Transverse colon (tissue), 4 donors: Measurements from ENCODE around the gene METTL18.
"Not testable (repeated sequence)": the region's sequence is repeated elsewhere in the genome, so short reads cannot be mapped to it uniquely, and the experiment has no call there.

Experiments used
- EP300 ChIP-seq: sonication (generic); formaldehyde crosslinking; IDR thresholded peaks from one replicate; pipeline ENCODE4 v1.6.1; 2017; ENCODE audit warnings: antibody characterized with exemption, low read depth
- POLR2A ChIP-seq: fragments of 450-650 bp; IDR thresholded peaks from one replicate; pipeline ENCODE4 v1.6.1; 2016; ENCODE audit warnings: antibody characterized with exemption, mild to moderate bottlenecking, moderate library complexity
- POLR2AphosphoS5 ChIP-seq, 3 donors: sonication (generic); formaldehyde crosslinking; IDR thresholded peaks; one replicate each; pipeline ENCODE4 v1.6.1; 2016; ENCODE audit warnings: antibody characterized with exemption in 3 of 3
- TF ChIP-seq, protein P1 (sequence below), 5 experiments: fragments of 200-600 bp in 3 of 5; fragments of 450-650 bp in 2 of 5; sonication (generic) in 3 of 5; IDR thresholded peaks; 1 replicate in 2 of 5; 2 replicates in 3 of 5; pipeline ENCODE4 v1.5.1; 2016 to 2017; ENCODE audit warnings: antibody characterized with exemption in 5 of 5, inconsistent platforms in 3 of 5, mild to moderate bottlenecking in 2 of 5, moderate library complexity in 1 of 5

DNA sequence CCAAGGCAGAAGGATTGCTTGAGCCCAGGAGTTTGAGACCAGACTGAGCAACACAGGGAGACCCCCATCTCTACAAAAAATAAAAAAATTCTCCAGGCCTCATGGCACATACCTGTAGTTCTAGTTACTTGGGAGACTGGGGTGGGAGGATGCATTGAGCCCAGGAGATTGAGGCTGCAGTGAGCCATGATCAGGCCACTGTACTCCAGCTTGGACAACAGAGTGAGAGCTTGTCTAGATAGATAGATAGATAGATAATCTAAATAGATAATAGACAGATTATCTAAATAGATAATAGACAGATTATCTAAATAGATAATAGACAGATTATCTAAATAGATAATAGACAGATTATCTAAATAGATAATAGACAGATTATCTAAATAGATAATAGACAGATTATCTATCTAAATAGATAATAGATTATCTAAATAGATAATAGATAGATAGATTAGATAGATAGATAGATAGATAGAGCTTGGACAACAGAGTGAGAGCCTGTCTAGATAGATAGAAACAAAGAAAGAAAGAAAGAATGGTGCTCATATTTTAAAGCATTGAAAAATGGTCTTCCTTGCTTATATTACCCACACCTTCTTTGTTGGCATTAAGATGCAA, 16.8 kb upstream of the METTL18 start:
- TF ChIP-seq, protein P1, sequence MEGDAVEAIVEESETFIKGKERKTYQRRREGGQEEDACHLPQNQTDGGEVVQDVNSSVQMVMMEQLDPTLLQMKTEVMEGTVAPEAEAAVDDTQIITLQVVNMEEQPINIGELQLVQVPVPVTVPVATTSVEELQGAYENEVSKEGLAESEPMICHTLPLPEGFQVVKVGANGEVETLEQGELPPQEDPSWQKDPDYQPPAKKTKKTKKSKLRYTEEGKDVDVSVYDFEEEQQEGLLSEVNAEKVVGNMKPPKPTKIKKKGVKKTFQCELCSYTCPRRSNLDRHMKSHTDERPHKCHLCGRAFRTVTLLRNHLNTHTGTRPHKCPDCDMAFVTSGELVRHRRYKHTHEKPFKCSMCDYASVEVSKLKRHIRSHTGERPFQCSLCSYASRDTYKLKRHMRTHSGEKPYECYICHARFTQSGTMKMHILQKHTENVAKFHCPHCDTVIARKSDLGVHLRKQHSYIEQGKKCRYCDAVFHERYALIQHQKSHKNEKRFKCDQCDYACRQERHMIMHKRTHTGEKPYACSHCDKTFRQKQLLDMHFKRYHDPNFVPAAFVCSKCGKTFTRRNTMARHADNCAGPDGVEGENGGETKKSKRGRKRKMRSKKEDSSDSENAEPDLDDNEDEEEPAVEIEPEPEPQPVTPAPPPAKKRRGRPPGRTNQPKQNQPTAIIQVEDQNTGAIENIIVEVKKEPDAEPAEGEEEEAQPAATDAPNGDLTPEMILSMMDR (IDR thresholded peaks at IDR 0.05) = not testable (repeated sequence)
- not testable (repeated sequence) for TF ChIP-seq POLR2A; EP300; POLR2AphosphoS5 (IDR thresholded peaks at IDR 0.05)
